Gastrocnemius medialis (tissue), 4 donors: Measurements from ENCODE around the gene METAP1.

ENCODE experiments used
- CTCF ChIP-seq, 5 experiments: fragments of 450-650 bp in 3 of 5; fragments of 200-600 bp in 2 of 5; sonication (generic) in 2 of 5; IDR thresholded peaks in 4 of 5; conservative IDR thresholded peaks in 1 of 5; 1 replicate in 4 of 5; 2 replicates in 1 of 5; pipeline ENCODE4 v1.5.1; 2016 to 2019; ENCODE audit warnings: antibody characterized with exemption in 5 of 5, mild to moderate bottlenecking in 3 of 5, moderate library complexity in 3 of 5
- POLR2A ChIP-seq, 2 donors: fragments of 450-650 bp; IDR thresholded peaks; one replicate each; pipeline ENCODE4 v1.6.1; 2017; ENCODE audit warnings: antibody characterized with exemption in 2 of 2, mild to moderate bottlenecking in 2 of 2, moderate library complexity in 2 of 2

- no peak for TF ChIP-seq CTCF (IDR thresholded peaks at IDR 0.05 in 4 of 5, conservative IDR thresholded peaks at IDR 0.05 in 1 of 5)
- no peak for TF ChIP-seq POLR2A (IDR thresholded peaks at IDR 0.05)
Measured at GRCh38 chr4:98977557-98977956, 18.0 kb upstream of the METAP1 start.
